Measurements from ENCODE around the gene CTNNB1.

GRCh38 chr3:41244620-41245336, 45.5 kb downstream of the CTNNB1 start:
- TF ChIP-seq CTCF (IDR thresholded peaks at IDR 0.05) (no peak), EP300 (IDR thresholded peaks at IDR 0.05) (no peak), POLR2A (IDR thresholded peaks at IDR 0.05) (no peak)

Measured in ovary (tissue), 3 donors.